ENCODE results near the gene PDE1A.

The PDE1A gene

GRCh38 chr2:182113334-182113733 is 313.5 kb downstream of the PDE1A start:
- DNase-seq = no peak

GRCh38 chr2:182110347-182110746 is 316.5 kb downstream of the PDE1A start:
- DNase-seq = no peak

GRCh38 chr2:182103526-182103925 is 323.3 kb downstream of the PDE1A start:
- no peak for DNase-seq

- no peak for DNase-seq
Observed at GRCh38 chr2:182101263-182101662, 325.6 kb downstream of the PDE1A start.

- no peak for DNase-seq
Observed at GRCh38 chr2:182098648-182099047, 328.2 kb downstream of the PDE1A start.

GRCh38 chr2:182097571-182098164 is 329.2 kb downstream of the PDE1A start:
- no peak for DNase-seq

GRCh38 chr2:182090486-182090885 is 336.4 kb downstream of the PDE1A start:
- no peak for DNase-seq
